Measurements from ENCODE around the gene TMED10.

- TF ChIP-seq CTCF (IDR thresholded peaks at IDR 0.05) (no peak), POLR2A (IDR thresholded peaks at IDR 0.05) (no peak)
These were observed 48.4 kb downstream of the TMED10 start for GRCh38 chr14:75127903-75128595.

Measured in right lobe of liver (tissue), 4 donors.